Hepatocyte (in vitro differentiated cells): ENCODE data around the gene ANKRD10. TPM values are rescaled to one million over a fixed set of nuclear protein-coding genes. Genes with fewer than 3 reads are reported as not detected.

Source experiments
- DNase-seq: peaks from one replicate; pipeline ENCODE4 v3.0.0-alpha.2; 2016; ENCODE audit warnings: low spot score
- H2AFZ ChIP-seq: fragments of 200-600 bp; sonication (generic); 2 replicates; pipeline ENCODE4 v1.6.0; 2016; ENCODE audit warnings: antibody characterized with exemption, mild to moderate bottlenecking
- H3K27ac ChIP-seq: fragments of 200-600 bp; sonication (generic); 2 replicates; pipeline ENCODE4 v1.5.1; 2016; ENCODE audit warnings: mild to moderate bottlenecking
- H3K27me3 ChIP-seq: fragments of 200-600 bp; sonication (generic); 2 replicates; pipeline ENCODE4 v1.6.1; 2016
- H3K36me3 ChIP-seq: fragments of 200-600 bp; sonication (generic); replicated peaks from 2 replicates; pipeline ENCODE4 v1.5.1; 2016; ENCODE audit warnings: low read depth; ENCODE audit not compliant: insufficient read depth
- H3K4me1 ChIP-seq: fragments of 200-600 bp; sonication (generic); 2 replicates; pipeline ENCODE4 v1.5.1; 2016; ENCODE audit warnings: mild to moderate bottlenecking, moderate library complexity; ENCODE audit not compliant: insufficient read depth
- H3K4me2 ChIP-seq: fragments of 200-600 bp; sonication (generic); 2 replicates; pipeline ENCODE4 v1.6.0; 2016
- H3K4me3 ChIP-seq: fragments of 200-600 bp; sonication (generic); 2 replicates; pipeline ENCODE4 v1.5.1; 2016; ENCODE audit warnings: mild to moderate bottlenecking
- H3K79me2 ChIP-seq: fragments of 200-600 bp; sonication (generic); 2 replicates; pipeline ENCODE4 v1.6.0; 2017; ENCODE audit warnings: mild to moderate bottlenecking
- H3K9me2 ChIP-seq: fragments of 200-600 bp; sonication (generic); replicated peaks from 2 replicates; pipeline ENCODE4 v1.6.0; 2017; ENCODE audit warnings: mild to moderate bottlenecking; ENCODE audit not compliant: insufficient read depth
- H3K9me3 ChIP-seq: fragments of 200-600 bp; sonication (generic); 2 replicates; pipeline ENCODE4 v1.5.1; 2016; ENCODE audit warnings: low read depth, mild to moderate bottlenecking
- H4K20me1 ChIP-seq: fragments of 200-600 bp; sonication (generic); 2 replicates; pipeline ENCODE4 v1.6.0; 2016; ENCODE audit warnings: mild to moderate bottlenecking; ENCODE audit not compliant: insufficient read depth, poor library complexity, severe bottlenecking
- EZH2 ChIP-seq: fragments of 200-600 bp; sonication (generic); IDR thresholded peaks from 2 replicates; pipeline ENCODE4 v1.6.1; 2016; ENCODE audit warnings: antibody characterized with exemption, mild to moderate bottlenecking, borderline replicate concordance
- EZH2phosphoT487 ChIP-seq: fragments of 200-600 bp; sonication (generic); IDR thresholded peaks from one replicate; pipeline ENCODE4 v1.6.1; 2018; ENCODE audit warnings: antibody characterized with exemption, mild to moderate bottlenecking, low read depth, moderate library complexity; ENCODE audit not compliant: unreplicated experiment, severe bottlenecking
- WGBS: methylation state at CpG from one replicate; pipeline ENCODE4 v1.1.6; 2016; ENCODE audit warnings: low lambda C conversion rate; ENCODE audit errors: missing lambda C conversion rate; 5-methylcytosine and 5-hydroxymethylcytosine counted together
- polyA plus RNA-seq: library from polyadenylated mRNA; unstranded; fragments of >200 nt; fragmentation: Nextera tagmentation; extraction: Ambion mirVana; gene quantifications from 2 replicates; pipeline ENCODE4 v1.2.1, GENCODE V29; 2016
- total RNA-seq: library from RNA; depleted of rRNA; stranded (reverse); fragments of >200 nt; gene quantifications from 2 replicates; pipeline ENCODE4 v1.2.3, GENCODE V29; 2014
- TF ChIP-seq, protein P1 (sequence below): fragments of 200-600 bp; sonication (generic); IDR thresholded peaks from 2 replicates; pipeline ENCODE4 v1.5.1; 2016; ENCODE audit warnings: antibody characterized with exemption, mild to moderate bottlenecking; ENCODE audit not compliant: poor library complexity

Gene ANKRD10
- total and polyA plus RNA-seq, 2 experiments from 2014 or later, result 104 to 143 TPM

DNA sequence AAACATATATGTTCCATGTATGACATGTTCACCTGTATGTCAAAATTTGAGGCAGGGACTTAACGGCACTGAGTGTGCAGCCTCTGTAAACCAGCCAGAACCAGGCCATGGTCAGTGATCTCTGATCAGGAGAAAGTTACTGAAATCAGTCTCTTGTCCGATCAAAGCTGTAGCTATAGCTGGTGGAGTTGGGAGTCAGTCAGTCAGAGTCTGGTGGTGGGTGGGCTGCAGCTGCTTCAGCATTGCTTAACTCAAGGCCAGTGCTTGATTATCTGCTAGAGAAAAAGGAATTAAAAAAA, 78.3 kb downstream of the ANKRD10 start:
- no peak overlapping the region for H2AFZ ChIP-seq
- H4K20me1 ChIP-seq, result no peaks in the 10 kb centered on the region
- H3K9me3 ChIP-seq, result no peaks in the 10 kb centered on the region
- no peaks in the 10 kb centered on the region for H3K79me2 ChIP-seq
- no peak for DNase-seq
- peaks cover 27% of the 10 kb centered on the region for H3K4me1 ChIP-seq
- H3K9me2 ChIP-seq, result no peaks in the 10 kb centered on the region
- no peak overlapping the region for H3K4me3 ChIP-seq
- H3K27me3 ChIP-seq, result no peaks in the 10 kb centered on the region
- H3K36me3 ChIP-seq, result no peaks in the 10 kb centered on the region
- H3K27ac ChIP-seq, result peak overlapping the region; percentile 77
- no peak overlapping the region for H3K4me2 ChIP-seq
- TF ChIP-seq, protein P1, sequence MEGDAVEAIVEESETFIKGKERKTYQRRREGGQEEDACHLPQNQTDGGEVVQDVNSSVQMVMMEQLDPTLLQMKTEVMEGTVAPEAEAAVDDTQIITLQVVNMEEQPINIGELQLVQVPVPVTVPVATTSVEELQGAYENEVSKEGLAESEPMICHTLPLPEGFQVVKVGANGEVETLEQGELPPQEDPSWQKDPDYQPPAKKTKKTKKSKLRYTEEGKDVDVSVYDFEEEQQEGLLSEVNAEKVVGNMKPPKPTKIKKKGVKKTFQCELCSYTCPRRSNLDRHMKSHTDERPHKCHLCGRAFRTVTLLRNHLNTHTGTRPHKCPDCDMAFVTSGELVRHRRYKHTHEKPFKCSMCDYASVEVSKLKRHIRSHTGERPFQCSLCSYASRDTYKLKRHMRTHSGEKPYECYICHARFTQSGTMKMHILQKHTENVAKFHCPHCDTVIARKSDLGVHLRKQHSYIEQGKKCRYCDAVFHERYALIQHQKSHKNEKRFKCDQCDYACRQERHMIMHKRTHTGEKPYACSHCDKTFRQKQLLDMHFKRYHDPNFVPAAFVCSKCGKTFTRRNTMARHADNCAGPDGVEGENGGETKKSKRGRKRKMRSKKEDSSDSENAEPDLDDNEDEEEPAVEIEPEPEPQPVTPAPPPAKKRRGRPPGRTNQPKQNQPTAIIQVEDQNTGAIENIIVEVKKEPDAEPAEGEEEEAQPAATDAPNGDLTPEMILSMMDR, result no peak
- TF ChIP-seq EZH2phosphoT487 (no peak), EZH2 (no peak)
- 89% methylated on average over 2 of the region's 2 CpGs for WGBS

DNA sequence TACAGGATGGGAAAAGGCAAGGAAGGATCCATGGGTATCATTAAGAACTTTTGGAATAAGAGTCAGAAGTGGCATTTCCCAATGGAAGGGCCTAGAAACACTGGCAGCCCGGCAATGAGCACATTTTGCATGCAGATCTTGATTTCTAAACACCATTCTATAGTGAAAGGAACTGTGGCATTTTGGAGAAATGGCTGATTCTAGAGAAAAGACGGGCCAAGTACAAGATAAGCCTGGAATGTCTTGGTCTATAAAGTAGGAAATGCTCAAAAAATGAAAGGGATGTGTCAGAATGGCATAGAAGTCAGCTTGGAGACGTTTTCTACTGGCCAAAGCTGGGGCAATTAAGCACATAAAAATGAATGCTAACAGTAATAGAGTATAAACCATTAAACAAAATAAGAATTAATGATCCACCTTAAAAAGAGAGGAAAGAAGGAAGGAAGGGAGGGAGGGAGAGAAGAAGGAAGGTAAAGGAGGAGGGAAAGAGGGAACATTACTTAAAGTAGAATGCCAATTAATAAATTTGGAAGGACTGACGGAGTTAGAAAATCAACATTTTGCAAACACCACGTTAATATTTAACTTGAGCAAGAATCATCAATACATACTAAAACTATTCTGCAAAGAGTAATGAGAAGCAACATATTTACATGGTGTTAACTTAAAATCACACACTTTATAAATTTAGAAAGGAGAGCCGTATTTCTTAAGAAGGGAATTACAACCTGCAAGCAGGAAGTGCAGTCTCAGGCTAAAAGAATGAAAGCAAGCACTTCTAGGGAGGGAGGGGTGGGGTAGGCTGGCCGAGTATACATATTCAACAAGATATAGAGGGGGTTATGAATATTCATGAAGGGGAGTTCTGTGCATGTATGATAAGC, 78.9 kb downstream of the ANKRD10 start:
- no peaks in the 10 kb centered on the region for H3K9me2 ChIP-seq
- TF ChIP-seq EZH2 (no peak), EZH2phosphoT487 (no peak)
- TF ChIP-seq, protein P1, result no peak
- no peak overlapping the region for H3K4me2 ChIP-seq
- DNase-seq, result no peak
- H4K20me1 ChIP-seq, result no peaks in the 10 kb centered on the region
- H3K27ac ChIP-seq, result no peak overlapping the region
- no peaks in the 10 kb centered on the region for H3K36me3 ChIP-seq
- peaks cover 27% of the 10 kb centered on the region for H3K4me1 ChIP-seq
- no peak overlapping the region for H3K4me3 ChIP-seq
- WGBS, result 59% methylated on average over 7 of the region's 7 CpGs
- H3K9me3 ChIP-seq, result no peaks in the 10 kb centered on the region
- H3K27me3 ChIP-seq, result no peaks in the 10 kb centered on the region
- H2AFZ ChIP-seq, result peak overlapping the region; percentile 4
- H3K79me2 ChIP-seq, result no peaks in the 10 kb centered on the region

DNA sequence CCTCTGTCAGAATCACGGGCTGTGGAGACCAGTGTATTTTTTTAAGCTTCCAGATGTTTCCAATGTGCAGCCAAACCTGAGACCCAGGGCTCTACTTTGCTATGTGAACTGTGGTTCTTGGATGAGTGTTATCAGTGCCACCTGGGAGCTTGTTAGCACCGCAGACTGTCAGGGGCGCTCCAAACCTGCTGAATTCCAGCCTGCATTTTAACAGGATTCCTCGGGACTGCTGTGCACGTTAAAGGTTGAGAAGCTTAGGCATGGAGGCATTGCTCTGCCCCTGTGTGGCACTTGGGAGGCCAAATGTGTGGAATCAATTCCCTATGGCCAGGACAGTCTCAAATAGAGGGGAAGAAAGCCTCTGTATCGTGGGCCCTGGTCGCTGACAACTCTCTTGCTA, 80.3 kb downstream of the ANKRD10 start:
- WGBS, result 74% methylated on average over 7 of the region's 7 CpGs
- H3K9me2 ChIP-seq, result no peaks in the 10 kb centered on the region
- no peak overlapping the region for H3K27ac ChIP-seq
- no peaks in the 10 kb centered on the region for H3K9me3 ChIP-seq
- no peaks in the 10 kb centered on the region for H3K36me3 ChIP-seq
- TF ChIP-seq, protein P1, result no peak
- no peak for TF ChIP-seq EZH2
- no peak for TF ChIP-seq EZH2phosphoT487
- H4K20me1 ChIP-seq, result no peaks in the 10 kb centered on the region
- no peaks in the 10 kb centered on the region for H3K79me2 ChIP-seq
- no peak for DNase-seq
- H3K4me3 ChIP-seq, result no peak overlapping the region
- H3K4me1 ChIP-seq, result peaks cover 27% of the 10 kb centered on the region
- H2AFZ ChIP-seq, result no peak overlapping the region
- no peaks in the 10 kb centered on the region for H3K27me3 ChIP-seq
- no peak overlapping the region for H3K4me2 ChIP-seq
